A673 (cell line): ENCODE data around the gene EPS8. TPM values are rescaled to one million over a fixed set of nuclear protein-coding genes. Genes with fewer than 3 reads are reported as not detected.
A peak's percentile ranks its signal among the peaks of the same experiment; 100 is the strongest.

ENCODE experiments used
- BruUV-seq: library from RNA; stranded (reverse); fragments of 400-500 nt; replicated peaks from 2 replicates; lab custom pipeline; 2021; lab: Mats Ljungman, UMichigan
- CTCF ChIA-PET: fragments of 300-600 bp; sonication (Branson Sonifier 250); formaldehyde crosslinking; loops from one replicate; lab custom pipeline; 2022; ENCODE audit warnings: antibody characterized with exemption; lab: Charles Lee
- POLR2A ChIA-PET: fragments of 300-600 bp; sonication (Branson Sonifier 250); formaldehyde crosslinking; loops from one replicate; lab custom pipeline; 2022; ENCODE audit warnings: antibody characterized with exemption; ENCODE audit not compliant: low non-redundant PET; lab: Charles Lee
- DNase-seq: peaks from one replicate; pipeline ENCODE4 v3.0.0-alpha.2; 2015; ENCODE audit warnings: low spot score
- H3K27ac ChIP-seq: fragments of 200-600 bp; sonication (generic); 2 replicates; pipeline ENCODE4 v1.5.1; 2016; ENCODE audit warnings: mixed run types, low read depth, mild to moderate bottlenecking, mixed read lengths, antibody characterized with exemption, low read length; ENCODE audit not compliant: poor library complexity, severe bottlenecking
- H3K27me3 ChIP-seq: fragments of 200-600 bp; sonication (generic); replicated peaks from 2 replicates; pipeline ENCODE4 v1.6.1; 2017; ENCODE audit warnings: mixed run types, low read depth, mild to moderate bottlenecking, mixed read lengths, antibody characterized with exemption, low read length; ENCODE audit not compliant: insufficient read depth, poor library complexity
- H3K36me3 ChIP-seq: fragments of 200-600 bp; sonication (generic); 2 replicates; pipeline ENCODE4 v1.6.1; 2016; ENCODE audit warnings: mixed run types, mild to moderate bottlenecking, mixed read lengths, antibody characterized with exemption, low read length; ENCODE audit not compliant: insufficient read depth, poor library complexity, severe bottlenecking
- H3K4me1 ChIP-seq: fragments of 200-600 bp; sonication (generic); 2 replicates; pipeline ENCODE4 v1.6.1; 2017; ENCODE audit warnings: mixed run types, mild to moderate bottlenecking, mixed read lengths, antibody characterized with exemption, low read length; ENCODE audit not compliant: insufficient read depth, poor library complexity, severe bottlenecking
- H3K4me3 ChIP-seq: fragments of 200-600 bp; sonication (generic); 2 replicates; pipeline ENCODE4 v1.5.1; 2016; ENCODE audit warnings: low read depth, mixed run types, mild to moderate bottlenecking, mixed read lengths, low read length; ENCODE audit not compliant: poor library complexity, severe bottlenecking
- H3K9me3 ChIP-seq: fragments of 200-600 bp; sonication (generic); 2 replicates; pipeline ENCODE4 v1.6.1; 2016; ENCODE audit warnings: mixed run types, low read depth, mild to moderate bottlenecking, mixed read lengths, antibody characterized with exemption, low read length; ENCODE audit not compliant: poor library complexity, severe bottlenecking
- CTCF ChIP-seq: fragments of 300-800, 200-600 bp; sonication (generic); conservative IDR thresholded peaks from 2 replicates; pipeline ENCODE4 v1.5.1; 2017; ENCODE audit warnings: low read depth, mild to moderate bottlenecking, antibody characterized with exemption, low read length, moderate library complexity, mixed read lengths
- EZH2 ChIP-seq: fragments of 200-600 bp; sonication (generic); IDR thresholded peaks from 2 replicates; pipeline ENCODE4 v1.6.1; 2017; ENCODE audit warnings: borderline replicate concordance, low read depth, mild to moderate bottlenecking, mixed read lengths, antibody characterized with exemption, low read length; ENCODE audit not compliant: poor library complexity, severe bottlenecking
- intact Hi-C: fragments of 100-400 bp; cut with micrococcal nuclease; formaldehyde crosslinking; loops from one replicate; pipeline ENCODE4 v1.10.0; 2022; ENCODE audit not compliant: unreplicated experiment
- total RNA-seq: library from RNA; stranded (reverse); gene quantifications from 2 replicates; pipeline ENCODE4 v1.2.3, GENCODE V29; 2021

EPS8 gene
- total RNA-seq, 1 experiment from 2014 or later, result 14.0 TPM

DNA sequence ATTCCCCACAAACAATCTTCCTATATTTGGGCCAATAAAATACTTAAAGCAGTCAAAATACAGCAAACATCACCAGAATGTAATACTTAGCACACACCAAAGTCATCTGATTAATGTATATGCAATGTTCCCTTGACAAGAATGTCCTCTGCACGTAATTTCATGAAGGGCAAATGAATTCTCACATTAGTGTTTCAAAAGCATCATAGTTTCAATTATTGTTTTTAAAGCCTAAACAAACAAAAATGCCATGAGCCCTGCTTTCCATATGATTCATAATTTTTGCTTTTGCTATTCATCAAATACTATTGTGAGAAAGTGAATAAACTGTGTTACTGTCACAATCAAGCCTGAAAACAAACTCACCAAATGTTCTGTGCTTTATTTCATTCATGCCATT is 156.0 kb downstream of the EPS8 start:
- TF ChIP-seq CTCF (no peak), EZH2 (no peak)
- Histone ChIP-seq H3K27ac (no peak overlapping the region), H3K4me3 (no peak overlapping the region), H3K9me3 (no peaks in the 10 kb centered on the region), H3K36me3 (no peaks in the 10 kb centered on the region), H3K4me1 (peaks cover 40% of the 10 kb centered on the region), H3K27me3 (no peaks in the 10 kb centered on the region)
- intact Hi-C loops, result no loop called here
- CTCF ChIA-PET, result no interaction called here
- POLR2A ChIA-PET, result no interaction called here
- no TSS peak for BruUV-seq
- no peak for DNase-seq

- ChIA-PET CTCF (no interaction called here), POLR2A (no interaction called here)
- Histone ChIP-seq H3K4me3 (no peak overlapping the region), H3K27ac (no peak overlapping the region), H3K9me3 (no peaks in the 10 kb centered on the region), H3K4me1 (peaks cover 37% of the 10 kb centered on the region), H3K27me3 (no peaks in the 10 kb centered on the region), H3K36me3 (no peaks in the 10 kb centered on the region)
- no peak for TF ChIP-seq EZH2
- TF ChIP-seq CTCF, result no peak
- intact Hi-C loops, result no loop called here
- DNase-seq, result no peak
- BruUV-seq, result no TSS peak
Measured at GRCh38 chr12:15632708-15633107, 156.5 kb downstream of the EPS8 start.

DNA sequence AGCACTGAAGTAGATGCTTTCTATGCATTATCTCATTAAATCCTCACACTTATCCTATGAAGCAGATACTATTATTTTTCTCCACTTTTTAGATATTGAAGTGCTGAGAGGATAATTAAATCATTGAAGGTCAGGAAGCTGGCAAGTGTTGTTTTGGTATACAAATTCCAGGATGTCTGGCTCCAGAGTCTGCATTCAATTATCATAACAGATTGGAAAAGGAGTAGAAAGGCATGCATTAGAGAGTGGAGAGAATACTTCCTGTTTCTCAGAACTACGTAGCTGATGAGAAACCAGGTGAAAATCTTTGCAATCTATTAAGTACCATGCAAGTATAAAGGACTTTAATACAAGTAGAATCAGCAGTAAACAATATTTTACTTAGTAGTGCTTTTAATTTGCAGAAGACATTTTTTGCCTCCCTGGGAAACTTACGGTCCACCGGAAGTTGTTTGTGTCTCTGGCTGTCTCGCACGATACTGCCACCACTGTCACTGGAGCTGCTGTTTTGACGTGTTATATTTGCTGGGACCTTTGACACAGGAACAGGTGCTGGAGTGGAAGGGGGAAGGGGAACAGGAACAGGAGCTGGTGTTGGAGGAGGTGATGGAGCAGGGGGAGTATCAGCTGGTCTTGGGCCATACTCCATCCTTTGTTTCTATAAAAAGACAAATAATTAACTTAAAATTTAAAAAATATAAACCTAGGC is 158.0 kb downstream of the EPS8 start:
- TF ChIP-seq CTCF (no peak), EZH2 (no peak)
- Histone ChIP-seq H3K9me3 (no peaks in the 10 kb centered on the region), H3K36me3 (no peaks in the 10 kb centered on the region), H3K4me1 (peaks cover 29% of the 10 kb centered on the region), H3K27ac (no peak overlapping the region), H3K4me3 (no peak overlapping the region), H3K27me3 (no peaks in the 10 kb centered on the region)
- CTCF ChIA-PET, result no interaction called here
- DNase-seq, result peak; percentile 39
- POLR2A ChIA-PET, result no interaction called here
- no TSS peak for BruUV-seq
- intact Hi-C loops, result no loop called here
